Astrocyte (in vitro differentiated cells and primary cell): ENCODE data around the gene MYO5B. TPM values are rescaled to one million over a fixed set of nuclear protein-coding genes. Genes with fewer than 3 reads are reported as not detected.

Experiments
- DNase-seq: peaks from one replicate; pipeline ENCODE4 v3.0.0-alpha.2; 2010; ENCODE audit warnings: low read depth
- FAIRE-seq: peaks from 2 replicates; lab custom pipeline; 2011; peaks lifted over from hg19 to GRCh38; lab: Jason Lieb, UNC
- H2AFZ ChIP-seq: 2 replicates; pipeline ENCODE4 v1.6.0; 2012; ENCODE audit warnings: low read depth, low read length, inconsistent platforms
- H3K27ac ChIP-seq: 2 replicates; pipeline ENCODE4 v1.5.1; 2011; ENCODE audit warnings: low read depth, low read length, inconsistent platforms
- H3K27me3 ChIP-seq: 2 replicates; pipeline ENCODE4 v1.6.0; 2011; ENCODE audit warnings: low read length, inconsistent platforms; ENCODE audit not compliant: insufficient read depth
- H3K36me3 ChIP-seq: 2 replicates; pipeline ENCODE4 v1.5.1; 2011; ENCODE audit warnings: low read length, inconsistent platforms; ENCODE audit not compliant: insufficient read depth
- H3K4me1 ChIP-seq: 2 replicates; pipeline ENCODE4 v1.5.1; 2011; ENCODE audit warnings: low read length, inconsistent platforms; ENCODE audit not compliant: insufficient read depth
- H3K4me2 ChIP-seq: 2 replicates; pipeline ENCODE4 v1.6.0; 2012; ENCODE audit warnings: low read length, inconsistent platforms
- H3K4me3 ChIP-seq: 2 replicates; pipeline ENCODE4 v1.5.1; 2011; ENCODE audit warnings: low read depth, mild to moderate bottlenecking, low read length, inconsistent platforms; ENCODE audit not compliant: insufficient read depth
- H3K79me2 ChIP-seq: 2 replicates; pipeline ENCODE4 v1.6.0; 2012; ENCODE audit warnings: mild to moderate bottlenecking, low read length, inconsistent platforms; ENCODE audit not compliant: insufficient read depth
- H3K9ac ChIP-seq: 2 replicates; pipeline ENCODE4 v1.6.0; 2012; ENCODE audit warnings: mild to moderate bottlenecking, low read length, inconsistent platforms
- H3K9me3 ChIP-seq: 2 replicates; pipeline ENCODE4 v1.5.1; 2012; ENCODE audit warnings: low read depth, mild to moderate bottlenecking, low read length, inconsistent platforms; ENCODE audit not compliant: insufficient read depth
- H4K20me1 ChIP-seq: 2 replicates; pipeline ENCODE4 v1.6.0; 2012; ENCODE audit warnings: low read length, inconsistent platforms; ENCODE audit not compliant: insufficient read depth
- H3K27ac Mint-ChIP-seq: one replicate; pipeline ENCODE4 v1.8.0; 2021; ENCODE audit warnings: mild to moderate bottlenecking, mixed read lengths; ENCODE audit not compliant: unreplicated experiment
- H3K27me3 Mint-ChIP-seq: one replicate; pipeline ENCODE4 v1.8.0; 2021; ENCODE audit warnings: low read depth, mixed read lengths; ENCODE audit not compliant: unreplicated experiment
- H3K36me3 Mint-ChIP-seq: one replicate; pipeline ENCODE4 v1.8.0; 2021; ENCODE audit warnings: low read depth, mixed read lengths; ENCODE audit not compliant: unreplicated experiment
- H3K4me1 Mint-ChIP-seq: one replicate; pipeline ENCODE4 v1.8.0; 2021; ENCODE audit warnings: low read depth, mixed read lengths; ENCODE audit not compliant: unreplicated experiment
- H3K4me3 Mint-ChIP-seq: one replicate; pipeline ENCODE4 v1.8.0; 2021; ENCODE audit warnings: mild to moderate bottlenecking, moderate library complexity, mixed read lengths; ENCODE audit not compliant: unreplicated experiment
- H3K9me3 Mint-ChIP-seq: one replicate; pipeline ENCODE4 v1.8.0; 2021; ENCODE audit warnings: mild to moderate bottlenecking, mixed read lengths; ENCODE audit not compliant: unreplicated experiment
- CTCF ChIP-seq: IDR thresholded peaks from 2 replicates; pipeline ENCODE4 v1.5.1; 2011; ENCODE audit warnings: low read depth, mild to moderate bottlenecking, inconsistent platforms, low read length, moderate library complexity; ENCODE audit not compliant: insufficient read depth
- EZH2 ChIP-seq: IDR thresholded peaks from 2 replicates; pipeline ENCODE4 v1.6.1; 2012; ENCODE audit warnings: mild to moderate bottlenecking, low read length, inconsistent platforms; ENCODE audit not compliant: insufficient read depth
- total RNA-seq: library from RNA; stranded (reverse); gene quantifications from 2 replicates; pipeline ENCODE4 v1.2.1, GENCODE V29; 2021

The MYO5B gene
- total RNA-seq, 1 donor from 2014 or later, result 8.3 TPM

- TF ChIP-seq EZH2, result no peak
- TF ChIP-seq CTCF, result no peak
- Histone ChIP-seq H3K27ac (no peak overlapping the region), H3K4me3 (no peak overlapping the region), H3K4me1 (no peaks in the 10 kb centered on the region), H3K36me3 (no peaks in the 10 kb centered on the region), H3K4me2 (no peak overlapping the region), H3K9me3 (no peaks in the 10 kb centered on the region), H4K20me1 (no peaks in the 10 kb centered on the region), H2AFZ (no peak overlapping the region), H3K9ac (no peak overlapping the region), H3K79me2 (no peaks in the 10 kb centered on the region), H3K27me3 (peaks cover 12% of the 10 kb centered on the region)
- Mint-ChIP-seq H3K27me3 (peaks cover 4% of the 10 kb centered on the region), H3K36me3 (no peaks in the 10 kb centered on the region), H3K4me1 (peaks cover 1% of the 10 kb centered on the region), H3K9me3 (peaks cover 2% of the 10 kb centered on the region), H3K4me3 (no peak overlapping the region), H3K27ac (no peak overlapping the region)
- FAIRE-seq, result no peak
- DNase-seq, result no peak
These were observed 129.4 kb downstream of the MYO5B start for GRCh38 chr18:50065527-50065926.

GRCh38 chr18:50065039-50065438 is 129.9 kb downstream of the MYO5B start:
- no peak overlapping the region for H3K27ac Mint-ChIP-seq
- H3K27me3 ChIP-seq, result peaks cover 12% of the 10 kb centered on the region
- H3K4me2 ChIP-seq, result no peak overlapping the region

More at GRCh38 chr18:50065039-50065438, 129.9 kb downstream of the MYO5B start:
- Histone ChIP-seq H3K4me1 (no peaks in the 10 kb centered on the region), H2AFZ (no peak overlapping the region), H3K36me3 (no peaks in the 10 kb centered on the region), H3K9ac (no peak overlapping the region), H4K20me1 (no peaks in the 10 kb centered on the region), H3K27ac (no peak overlapping the region), H3K9me3 (no peaks in the 10 kb centered on the region), H3K79me2 (no peaks in the 10 kb centered on the region), H3K4me3 (no peak overlapping the region)
- peaks cover 2% of the 10 kb centered on the region for H3K9me3 Mint-ChIP-seq
- peaks cover 4% of the 10 kb centered on the region for H3K27me3 Mint-ChIP-seq
- no peaks in the 10 kb centered on the region for H3K36me3 Mint-ChIP-seq
- no peak for FAIRE-seq
- H3K4me1 Mint-ChIP-seq, result peaks cover 1% of the 10 kb centered on the region
- no peak for DNase-seq
- no peak for TF ChIP-seq EZH2
- no peak for TF ChIP-seq CTCF
- no peak overlapping the region for H3K4me3 Mint-ChIP-seq
